Measurements from ENCODE around the gene ZC2HC1B.

ZC2HC1B gene

GRCh38 chr6:143864234-143864633 is at the start of gene ZC2HC1B:
Gene ZC2HC1B (plus strand): TSS chr6:143864474. CDS start chr6:143864540, 66 bp downstream.
- H3K36me3 Mint-ChIP-seq (ENCODE audit: low read depth), result peaks cover 66% of the 10 kb centered on the region

GRCh38 chr6:143817621-143818020 is 46.7 kb upstream of the ZC2HC1B start:
- Mint-ChIP-seq H3K4me3 (no peak overlapping the region), H3K9me3 (no peaks in the 10 kb centered on the region), H3K27me3 (no peaks in the 10 kb centered on the region), H3K36me3 (ENCODE audit: low read depth) (peaks cover 5% of the 10 kb centered on the region), H3K27ac (no peak overlapping the region), H3K4me1 (ENCODE audit: low read depth) (peaks cover 4% of the 10 kb centered on the region)

More at GRCh38 chr6:143864234-143864633, at the start of gene ZC2HC1B:
- Mint-ChIP-seq H3K27me3 (no peaks in the 10 kb centered on the region), H3K9me3 (peaks cover 4% of the 10 kb centered on the region), H3K4me1 (ENCODE audit: low read depth) (no peaks in the 10 kb centered on the region), H3K4me3 (no peak within 1 kb of the TSS), H3K27ac (peak within 1 kb of the TSS; percentile 10)

GRCh38 chr6:143821359-143821758 is 42.9 kb upstream of the ZC2HC1B start:
- Mint-ChIP-seq H3K27ac (no peak overlapping the region), H3K36me3 (ENCODE audit: low read depth) (peaks cover 6% of the 10 kb centered on the region), H3K4me3 (no peak overlapping the region), H3K27me3 (no peaks in the 10 kb centered on the region), H3K9me3 (no peaks in the 10 kb centered on the region), H3K4me1 (ENCODE audit: low read depth) (no peaks in the 10 kb centered on the region)

GRCh38 chr6:143822584-143823024 is 41.7 kb upstream of the ZC2HC1B start:
- no peak overlapping the region for H3K27ac Mint-ChIP-seq
- no peak overlapping the region for H3K4me3 Mint-ChIP-seq
- peaks cover 6% of the 10 kb centered on the region for H3K36me3 Mint-ChIP-seq (ENCODE audit: low read depth)
- no peaks in the 10 kb centered on the region for H3K9me3 Mint-ChIP-seq
- H3K4me1 Mint-ChIP-seq (ENCODE audit: low read depth), result no peaks in the 10 kb centered on the region
- H3K27me3 Mint-ChIP-seq, result no peaks in the 10 kb centered on the region

- Mint-ChIP-seq H3K27ac (no peak overlapping the region), H3K4me1 (ENCODE audit: low read depth) (no peaks in the 10 kb centered on the region), H3K4me3 (no peak overlapping the region)
Measured at GRCh38 chr6:143823548-143823947, 40.7 kb upstream of the ZC2HC1B start.

GRCh38 chr6:143828572-143828971 is 35.7 kb upstream of the ZC2HC1B start:
- Mint-ChIP-seq H3K4me1 (ENCODE audit: low read depth) (no peaks in the 10 kb centered on the region), H3K9me3 (no peaks in the 10 kb centered on the region), H3K27me3 (no peaks in the 10 kb centered on the region), H3K27ac (no peak overlapping the region), H3K36me3 (ENCODE audit: low read depth) (peaks cover 6% of the 10 kb centered on the region), H3K4me3 (no peak overlapping the region)

More at GRCh38 chr6:143823548-143823947, 40.7 kb upstream of the ZC2HC1B start:
- no peaks in the 10 kb centered on the region for H3K27me3 Mint-ChIP-seq
- H3K36me3 Mint-ChIP-seq (ENCODE audit: low read depth), result peaks cover 6% of the 10 kb centered on the region
- H3K9me3 Mint-ChIP-seq, result no peaks in the 10 kb centered on the region

GRCh38 chr6:143836150-143836549 is 28.1 kb upstream of the ZC2HC1B start:
- Mint-ChIP-seq H3K9me3 (no peaks in the 10 kb centered on the region), H3K27ac (no peak overlapping the region), H3K36me3 (ENCODE audit: low read depth) (no peaks in the 10 kb centered on the region), H3K4me3 (no peak overlapping the region), H3K4me1 (ENCODE audit: low read depth) (no peaks in the 10 kb centered on the region), H3K27me3 (no peaks in the 10 kb centered on the region)

GRCh38 chr6:143838395-143838794 is 25.9 kb upstream of the ZC2HC1B start:
- Mint-ChIP-seq H3K4me3 (no peak overlapping the region), H3K9me3 (no peaks in the 10 kb centered on the region), H3K4me1 (ENCODE audit: low read depth) (peaks cover 6% of the 10 kb centered on the region), H3K27me3 (no peaks in the 10 kb centered on the region), H3K27ac (no peak overlapping the region), H3K36me3 (ENCODE audit: low read depth) (no peaks in the 10 kb centered on the region)

- H3K9me3 Mint-ChIP-seq, result no peaks in the 10 kb centered on the region
- H3K27ac Mint-ChIP-seq, result no peak overlapping the region
- H3K4me3 Mint-ChIP-seq, result no peak overlapping the region
- peaks cover 12% of the 10 kb centered on the region for H3K4me1 Mint-ChIP-seq (ENCODE audit: low read depth)
- peaks cover 7% of the 10 kb centered on the region for H3K36me3 Mint-ChIP-seq (ENCODE audit: low read depth)
- no peaks in the 10 kb centered on the region for H3K27me3 Mint-ChIP-seq
Measured at GRCh38 chr6:143839196-143839595, 25.1 kb upstream of the ZC2HC1B start.

- Mint-ChIP-seq H3K4me3 (no peak overlapping the region), H3K27me3 (no peaks in the 10 kb centered on the region), H3K36me3 (ENCODE audit: low read depth) (peaks cover 22% of the 10 kb centered on the region), H3K27ac (no peak overlapping the region), H3K4me1 (ENCODE audit: low read depth) (peaks cover 27% of the 10 kb centered on the region), H3K9me3 (no peaks in the 10 kb centered on the region)
Measured at GRCh38 chr6:143840595-143841265, 23.5 kb upstream of the ZC2HC1B start.

- Mint-ChIP-seq H3K27me3 (no peaks in the 10 kb centered on the region), H3K27ac (peak overlapping the region; percentile 98), H3K4me3 (peak overlapping the region; percentile 95), H3K9me3 (no peaks in the 10 kb centered on the region), H3K36me3 (ENCODE audit: low read depth) (peaks cover 38% of the 10 kb centered on the region), H3K4me1 (ENCODE audit: low read depth) (peaks cover 31% of the 10 kb centered on the region)
Measured at GRCh38 chr6:143842461-143842901, 21.8 kb upstream of the ZC2HC1B start.

GRCh38 chr6:143842902-143843676 is 21.2 kb upstream of the ZC2HC1B start, which contains the start of gene LTV1:
Gene LTV1 (plus strand): TSS chr6:143843338. CDS start chr6:143843478, 140 bp downstream.
- H3K27me3 Mint-ChIP-seq, result no peaks in the 10 kb centered on the region
- H3K4me3 Mint-ChIP-seq, result peak within 1 kb of the TSS; percentile 95
- peaks cover 35% of the 10 kb centered on the region for H3K4me1 Mint-ChIP-seq (ENCODE audit: low read depth)
- peak within 1 kb of the TSS; percentile 98 for H3K27ac Mint-ChIP-seq
- no peaks in the 10 kb centered on the region for H3K9me3 Mint-ChIP-seq
- peaks cover 44% of the 10 kb centered on the region for H3K36me3 Mint-ChIP-seq (ENCODE audit: low read depth)

- H3K27ac Mint-ChIP-seq, result peak overlapping the region; percentile 98
- no peaks in the 10 kb centered on the region for H3K27me3 Mint-ChIP-seq
- peak overlapping the region; percentile 95 for H3K4me3 Mint-ChIP-seq
- H3K4me1 Mint-ChIP-seq (ENCODE audit: low read depth), result peaks cover 38% of the 10 kb centered on the region
- H3K9me3 Mint-ChIP-seq, result no peaks in the 10 kb centered on the region
- H3K36me3 Mint-ChIP-seq (ENCODE audit: low read depth), result peaks cover 48% of the 10 kb centered on the region
Measured at GRCh38 chr6:143843677-143843999, 20.6 kb upstream of the ZC2HC1B start.

GRCh38 chr6:143844006-143844405 is 20.3 kb upstream of the ZC2HC1B start:
- Mint-ChIP-seq H3K27me3 (no peaks in the 10 kb centered on the region), H3K4me1 (ENCODE audit: low read depth) (peaks cover 42% of the 10 kb centered on the region), H3K4me3 (peak overlapping the region; percentile 95), H3K36me3 (ENCODE audit: low read depth) (peaks cover 52% of the 10 kb centered on the region), H3K27ac (peak overlapping the region; percentile 98), H3K9me3 (no peaks in the 10 kb centered on the region)

- Mint-ChIP-seq H3K27me3 (no peaks in the 10 kb centered on the region), H3K27ac (no peak overlapping the region), H3K4me1 (ENCODE audit: low read depth) (peaks cover 46% of the 10 kb centered on the region), H3K4me3 (peak overlapping the region; percentile 95), H3K36me3 (ENCODE audit: low read depth) (peaks cover 62% of the 10 kb centered on the region), H3K9me3 (no peaks in the 10 kb centered on the region)
Measured at GRCh38 chr6:143845033-143845432, 19.2 kb upstream of the ZC2HC1B start.

Data from stimulated activated naive CD8-positive, alpha-beta T cell treated with anti-CD3 and anti-CD28 coated beads, Interleukin-15, Interleukin-2, amounts not matched to agents 100 ng/mL and 50 ng/mL, for 24 hours (primary cell).